Stimulated activated CD8-positive, alpha-beta memory T cell treated with anti-CD3 and anti-CD28 coated beads, Interleukin-4, amount 100 ng/mL, for 48 hours (primary cell): ENCODE results near the gene KPTN.

ENCODE experiments used
- DNase-seq: peaks from one replicate; pipeline ENCODE4 v3.0.0-alpha.2; 2020

The KPTN gene

GRCh38 chr19:47508721-47509120 is 24.7 kb upstream of the KPTN start:
- no peak for DNase-seq

- no peak for DNase-seq
Observed at GRCh38 chr19:47507924-47508553, 24.0 kb upstream of the KPTN start.

- no peak for DNase-seq
Observed at GRCh38 chr19:47507012-47507411, 23.0 kb upstream of the KPTN start.

- DNase-seq: no peak
Observed at GRCh38 chr19:47506459-47506858, 22.4 kb upstream of the KPTN start.

GRCh38 chr19:47505506-47505905 is 21.5 kb upstream of the KPTN start:
- no peak for DNase-seq

GRCh38 chr19:47503826-47504150 is 19.8 kb upstream of the KPTN start:
- no peak for DNase-seq

GRCh38 chr19:47503130-47503825 is 19.3 kb upstream of the KPTN start:
- no peak for DNase-seq

- no peak for DNase-seq
Observed at GRCh38 chr19:47499863-47500830, 16.1 kb upstream of the KPTN start.

GRCh38 chr19:47499371-47499770 is 15.4 kb upstream of the KPTN start:
- DNase-seq: no peak

- DNase-seq: no peak
Observed at GRCh38 chr19:47498561-47498960, 14.5 kb upstream of the KPTN start.

GRCh38 chr19:47497821-47498520 is 14.0 kb upstream of the KPTN start:
- DNase-seq: no peak

GRCh38 chr19:47497050-47497766 is 13.2 kb upstream of the KPTN start:
- no peak for DNase-seq

- no peak for DNase-seq
Observed at GRCh38 chr19:47495478-47496372, 11.7 kb upstream of the KPTN start.

- no peak for DNase-seq
Observed at GRCh38 chr19:47494729-47495128, 10.7 kb upstream of the KPTN start.

- DNase-seq: no peak
Observed at GRCh38 chr19:47494211-47494547, 10.2 kb upstream of the KPTN start.

GRCh38 chr19:47493378-47494210 is 9.6 kb upstream of the KPTN start:
- no peak for DNase-seq

- no peak for DNase-seq
Observed at GRCh38 chr19:47492571-47493377, 8.8 kb upstream of the KPTN start.

- DNase-seq: no peak
Observed at GRCh38 chr19:47492137-47492533, 8.1 kb upstream of the KPTN start.

GRCh38 chr19:47491358-47492136 is 7.5 kb upstream of the KPTN start:
- DNase-seq: no peak
